DOHH2 (cell line): Measurements from ENCODE around the gene KCTD21.
A peak's percentile ranks its signal among the peaks of the same experiment; 100 is the strongest.

Source experiments
- H3F3A ChIP-seq: fragments of 200-600 bp; sonication (generic), shearing (Covaris generic); 2 replicates; pipeline ENCODE4 v1.6.0; 2016; ENCODE audit warnings: antibody characterized with exemption, mild to moderate bottlenecking; ENCODE audit not compliant: control insufficient read depth, insufficient read depth
- H3K27ac ChIP-seq: fragments of 200-600 bp; sonication (generic); 2 replicates; pipeline ENCODE4 v1.5.1; 2014; ENCODE audit warnings: low read depth, mild to moderate bottlenecking, low read length, moderate library complexity
- H3K27me3 ChIP-seq: fragments of 200-600 bp; sonication (generic); 2 replicates; pipeline ENCODE4 v1.6.1; 2014; ENCODE audit warnings: mild to moderate bottlenecking, low read length, mixed read lengths; ENCODE audit not compliant: control insufficient read depth
- H3K36me3 ChIP-seq: fragments of 200-600 bp; sonication (generic); 2 replicates; pipeline ENCODE4 v1.6.1; 2014; ENCODE audit warnings: mild to moderate bottlenecking, low read length, moderate library complexity, mixed read lengths; ENCODE audit not compliant: control insufficient read depth
- H3K4me1 ChIP-seq: fragments of 200-600 bp; sonication (generic); 2 replicates; pipeline ENCODE4 v1.6.1; 2014; ENCODE audit warnings: mild to moderate bottlenecking, low read length, mixed read lengths; ENCODE audit not compliant: control insufficient read depth
- H3K4me2 ChIP-seq: fragments of 200-600 bp; sonication (generic); 2 replicates; pipeline ENCODE4 v1.6.0; 2014; ENCODE audit warnings: mild to moderate bottlenecking, low read length, moderate library complexity
- H3K4me3 ChIP-seq: fragments of 200-600 bp; sonication (generic); 2 replicates; pipeline ENCODE4 v1.5.1; 2014; ENCODE audit warnings: mild to moderate bottlenecking, low read length, mixed read lengths
- H3K79me2 ChIP-seq: fragments of 200-600 bp; sonication (generic); 2 replicates; pipeline ENCODE4 v1.6.1; 2014; ENCODE audit warnings: mild to moderate bottlenecking, low read length, mixed read lengths; ENCODE audit not compliant: control insufficient read depth
- H3K9me2 ChIP-seq: fragments of 200-600 bp; sonication (generic); replicated peaks from 2 replicates; pipeline ENCODE4 v1.6.1; 2014; ENCODE audit warnings: mild to moderate bottlenecking, low read length, mixed read lengths; ENCODE audit not compliant: control insufficient read depth
- H3K9me3 ChIP-seq: fragments of 200-600 bp; sonication (generic); 2 replicates; pipeline ENCODE4 v1.6.1; 2014; ENCODE audit warnings: antibody characterized with exemption, low read length, mixed read lengths; ENCODE audit not compliant: control insufficient read depth, insufficient read depth
- H4K20me1 ChIP-seq: fragments of 200-600 bp; sonication (generic); 2 replicates; pipeline ENCODE4 v1.6.0; 2014; ENCODE audit warnings: low read depth, mild to moderate bottlenecking, antibody characterized with exemption, low read length, moderate library complexity; ENCODE audit not compliant: control insufficient read depth, insufficient read depth
- EZH2phosphoT487 ChIP-seq: fragments of 200-600 bp; sonication (generic); IDR thresholded peaks from 2 replicates; pipeline ENCODE4 v1.6.1; 2017; ENCODE audit warnings: borderline replicate concordance, mild to moderate bottlenecking, antibody characterized with exemption, low read length, moderate library complexity, mixed read lengths
- TF ChIP-seq, protein P1 (sequence below): fragments of 200-600 bp; sonication (generic); IDR thresholded peaks from one replicate; pipeline ENCODE4 v1.5.1; 2014; ENCODE audit warnings: antibody characterized with exemption, mild to moderate bottlenecking, low read depth, low read length; ENCODE audit not compliant: poor library complexity, severe bottlenecking

Gene KCTD21

DNA sequence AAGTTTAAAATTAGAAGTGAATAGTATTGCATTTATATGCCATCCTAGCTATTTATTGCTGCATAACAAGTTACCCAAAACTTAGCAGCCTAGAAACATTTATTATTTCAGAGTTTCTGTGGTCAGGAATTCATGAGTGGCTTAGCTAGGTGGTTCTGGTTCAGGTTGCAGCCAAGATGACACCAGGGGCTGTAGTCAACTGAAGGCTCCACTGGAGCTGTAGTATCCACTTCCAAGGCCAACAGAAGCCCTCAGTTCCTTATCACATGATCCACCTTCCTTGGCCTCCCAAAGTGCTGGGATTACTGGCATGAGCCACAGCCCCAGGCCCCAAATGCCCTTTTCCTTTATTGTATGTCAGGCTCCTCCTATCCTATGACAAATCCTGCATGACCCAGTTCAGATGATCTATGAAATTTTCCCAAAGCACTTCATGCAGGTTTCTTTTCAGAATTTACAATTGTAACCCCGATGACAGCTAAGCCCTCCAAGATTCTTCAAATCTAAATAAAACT lies 42.9 kb downstream of the KCTD21 start:
- TF ChIP-seq, protein P1, sequence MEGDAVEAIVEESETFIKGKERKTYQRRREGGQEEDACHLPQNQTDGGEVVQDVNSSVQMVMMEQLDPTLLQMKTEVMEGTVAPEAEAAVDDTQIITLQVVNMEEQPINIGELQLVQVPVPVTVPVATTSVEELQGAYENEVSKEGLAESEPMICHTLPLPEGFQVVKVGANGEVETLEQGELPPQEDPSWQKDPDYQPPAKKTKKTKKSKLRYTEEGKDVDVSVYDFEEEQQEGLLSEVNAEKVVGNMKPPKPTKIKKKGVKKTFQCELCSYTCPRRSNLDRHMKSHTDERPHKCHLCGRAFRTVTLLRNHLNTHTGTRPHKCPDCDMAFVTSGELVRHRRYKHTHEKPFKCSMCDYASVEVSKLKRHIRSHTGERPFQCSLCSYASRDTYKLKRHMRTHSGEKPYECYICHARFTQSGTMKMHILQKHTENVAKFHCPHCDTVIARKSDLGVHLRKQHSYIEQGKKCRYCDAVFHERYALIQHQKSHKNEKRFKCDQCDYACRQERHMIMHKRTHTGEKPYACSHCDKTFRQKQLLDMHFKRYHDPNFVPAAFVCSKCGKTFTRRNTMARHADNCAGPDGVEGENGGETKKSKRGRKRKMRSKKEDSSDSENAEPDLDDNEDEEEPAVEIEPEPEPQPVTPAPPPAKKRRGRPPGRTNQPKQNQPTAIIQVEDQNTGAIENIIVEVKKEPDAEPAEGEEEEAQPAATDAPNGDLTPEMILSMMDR: no peak
- no peak for TF ChIP-seq EZH2phosphoT487
- H3F3A ChIP-seq: no peaks in the 10 kb centered on the region
- H3K27me3 ChIP-seq: no peaks in the 10 kb centered on the region
- peaks cover 4% of the 10 kb centered on the region for H3K79me2 ChIP-seq
- H4K20me1 ChIP-seq: no peaks in the 10 kb centered on the region
- no peak overlapping the region for H3K4me2 ChIP-seq
- H3K9me3 ChIP-seq: no peaks in the 10 kb centered on the region
- H3K36me3 ChIP-seq: peaks cover 5% of the 10 kb centered on the region; the same call in 1 of the 2 replicates
- H3K4me3 ChIP-seq: no peak overlapping the region
- no peaks in the 10 kb centered on the region for H3K9me2 ChIP-seq
- peaks cover 15% of the 10 kb centered on the region for H3K4me1 ChIP-seq
- H3K27ac ChIP-seq: no peak overlapping the region

DNA sequence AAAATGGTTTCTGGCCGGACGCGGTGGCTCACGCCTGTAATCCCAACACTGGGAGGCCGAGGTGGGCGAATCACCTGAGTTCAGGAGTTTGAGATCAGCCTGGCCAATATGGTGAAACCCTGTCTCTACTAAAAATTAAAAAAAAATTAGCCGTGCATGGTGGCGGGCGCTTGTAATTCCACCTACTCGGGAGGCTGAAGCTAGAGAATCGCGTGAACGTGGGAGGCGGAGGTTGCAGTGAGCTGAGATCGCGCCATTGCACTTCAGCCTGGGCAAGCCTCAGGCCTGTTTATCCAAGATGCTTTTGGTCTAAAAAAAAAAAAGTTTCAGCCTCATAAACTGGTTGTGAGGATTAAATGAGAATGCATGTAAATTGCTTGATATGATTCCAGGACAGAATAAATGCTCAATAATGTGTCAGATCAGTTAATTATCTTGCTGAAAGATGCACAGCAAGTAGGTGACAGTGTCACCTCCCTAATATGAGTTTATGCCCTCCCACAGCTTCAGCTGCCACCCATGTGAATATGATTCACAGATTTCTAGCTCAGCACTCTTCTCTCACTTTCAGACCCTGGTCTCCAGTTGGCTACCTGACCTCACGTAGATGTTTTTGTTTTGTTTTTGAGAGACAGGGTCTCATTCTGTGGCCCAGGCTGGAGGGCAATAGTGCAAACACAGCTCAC lies 47.9 kb downstream of the KCTD21 start:
- Histone ChIP-seq H3K9me2 (no peaks in the 10 kb centered on the region), H3K27ac (no peak overlapping the region)

DNA sequence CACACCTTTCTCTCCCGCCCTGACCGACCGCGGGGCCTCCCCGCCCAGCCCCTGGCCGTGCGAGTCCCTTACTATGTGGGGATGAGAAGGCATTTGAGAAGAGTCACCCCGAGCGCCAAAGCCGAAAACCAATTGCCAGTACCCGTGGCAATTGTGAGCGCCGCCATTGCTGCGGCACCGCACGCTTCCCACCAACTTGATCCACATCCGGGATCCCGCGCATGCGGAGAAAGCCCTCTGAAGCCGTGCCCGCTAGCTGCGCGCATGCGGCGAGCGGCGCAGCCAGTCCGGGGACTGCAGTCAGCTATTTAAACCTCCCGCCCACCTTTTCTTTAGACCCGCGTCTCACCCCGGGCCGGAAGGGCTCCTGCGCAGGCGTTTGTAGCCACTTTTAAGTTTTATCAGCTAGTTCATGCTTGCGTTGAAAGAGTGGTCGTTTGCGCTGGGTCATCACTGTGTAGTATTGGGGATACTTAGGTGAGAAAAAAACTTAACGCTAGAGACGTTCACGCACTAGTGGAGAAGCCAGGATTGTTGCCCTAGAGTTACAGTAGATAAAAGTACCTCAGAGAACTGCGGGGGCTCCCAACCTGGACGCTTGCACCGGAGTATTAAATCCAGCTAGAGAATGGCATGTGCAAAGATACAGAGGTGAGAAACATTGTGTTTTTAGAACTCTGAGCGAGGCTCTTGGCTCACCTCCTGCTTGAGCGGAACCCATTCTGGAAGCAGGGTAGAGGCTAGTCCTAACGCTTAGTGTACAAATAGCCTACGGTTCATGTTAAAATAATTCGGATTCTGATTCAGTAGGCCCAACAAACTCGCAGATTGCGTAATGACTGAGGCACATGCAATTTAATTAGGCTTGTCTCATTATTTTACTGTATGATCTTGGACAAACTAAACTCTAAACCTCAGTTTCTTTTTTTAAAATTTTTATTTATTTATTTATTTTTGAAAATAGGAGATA lies 48.7 kb downstream of the KCTD21 start, which contains the start of gene ALG8:
ALG8 (minus strand) TSS at position 205 of the 970 bp plus-strand sequence; CDS start at position 167, 38 bp downstream.
- Histone ChIP-seq H3K79me2 (peaks cover 57% of the 10 kb centered on the region), H3K27me3 (no peaks in the 10 kb centered on the region), H3K4me2 (peak within 1 kb of the TSS; percentile 88), H3K4me3 (peak within 1 kb of the TSS; percentile 96), H3K4me1 (peaks cover 36% of the 10 kb centered on the region), H3K27ac (peak within 1 kb of the TSS; percentile 58), H3K9me3 (no peaks in the 10 kb centered on the region), H3F3A (no peaks in the 10 kb centered on the region), H4K20me1 (no peaks in the 10 kb centered on the region), H3K36me3 (peaks cover 44% of the 10 kb centered on the region), H3K9me2 (no peaks in the 10 kb centered on the region)
- no peak for TF ChIP-seq EZH2phosphoT487
- TF ChIP-seq, protein P1: no peak

More for the DNA sequence above, 47.9 kb downstream of the KCTD21 start:
- TF ChIP-seq EZH2phosphoT487: no peak
- H3K27me3 ChIP-seq: no peaks in the 10 kb centered on the region
- H3K4me2 ChIP-seq: peak overlapping the region; percentile 88
- no peaks in the 10 kb centered on the region for H4K20me1 ChIP-seq
- H3K36me3 ChIP-seq: peaks cover 36% of the 10 kb centered on the region
- no peaks in the 10 kb centered on the region for H3F3A ChIP-seq
- peaks cover 49% of the 10 kb centered on the region for H3K79me2 ChIP-seq
- no peaks in the 10 kb centered on the region for H3K9me3 ChIP-seq
- H3K4me1 ChIP-seq: peaks cover 36% of the 10 kb centered on the region
- peak overlapping the region; percentile 96 for H3K4me3 ChIP-seq
